NB4 (cell line): Measurements from ENCODE around the gene AUTS2.
A peak's percentile ranks its signal among the peaks of the same experiment; 100 is the strongest.

Experiments used
- DNase-seq: peaks from one replicate; pipeline ENCODE4 v3.0.0; 2010; ENCODE audit warnings: low read depth
- H3K4me3 ChIP-seq: one replicate; pipeline ENCODE4 v1.5.1; 2011; ENCODE audit warnings: mild to moderate bottlenecking, low read depth, low read length, moderate library complexity
- CTCF ChIP-seq: IDR thresholded peaks from one replicate; pipeline ENCODE4 v1.5.1; 2012; ENCODE audit warnings: low read depth, low read length
- MYC ChIP-seq: IDR thresholded peaks from 2 replicates; pipeline ENCODE4 v1.6.1; 2011; ENCODE audit warnings: low read depth, low read length
- POLR2A ChIP-seq: IDR thresholded peaks from 2 replicates; pipeline ENCODE4 v1.6.1; 2011; ENCODE audit warnings: mild to moderate bottlenecking; ENCODE audit not compliant: insufficient read length; ENCODE audit errors: extremely low read depth
- TF ChIP-seq, protein P1 (sequence below): IDR thresholded peaks from 2 replicates; pipeline ENCODE4 v1.6.1; 2011; ENCODE audit warnings: low read depth, low read length

AUTS2 gene

GRCh38 chr7:70372768-70373515 lies 774.7 kb downstream of the AUTS2 start:
- peak; percentile 81 for DNase-seq
- TF ChIP-seq POLR2A (no peak), CTCF (no peak), MYC (no peak)
- TF ChIP-seq, protein P1, sequence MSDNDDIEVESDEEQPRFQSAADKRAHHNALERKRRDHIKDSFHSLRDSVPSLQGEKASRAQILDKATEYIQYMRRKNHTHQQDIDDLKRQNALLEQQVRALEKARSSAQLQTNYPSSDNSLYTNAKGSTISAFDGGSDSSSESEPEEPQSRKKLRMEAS = no peak
- H3K4me3 ChIP-seq = no peak overlapping the region

GRCh38 chr7:70374772-70375533 lies 776.7 kb downstream of the AUTS2 start:
- DNase-seq = no peak
- H3K4me3 ChIP-seq = no peak overlapping the region
- TF ChIP-seq CTCF = no peak
- no peak for TF ChIP-seq POLR2A
- TF ChIP-seq, protein P1 = no peak
- TF ChIP-seq MYC = no peak

GRCh38 chr7:70376561-70377031 lies 778.3 kb downstream of the AUTS2 start:
- H3K4me3 ChIP-seq = no peak overlapping the region
- DNase-seq = no peak
- TF ChIP-seq MYC (no peak), CTCF (no peak), POLR2A (no peak)
- TF ChIP-seq, protein P1 = no peak

- no peak overlapping the region for H3K4me3 ChIP-seq
- TF ChIP-seq, protein P1 = no peak
- TF ChIP-seq CTCF (no peak), POLR2A (no peak), MYC (no peak)
- DNase-seq = no peak
Measured at GRCh38 chr7:70377957-70378356, 779.7 kb downstream of the AUTS2 start.

GRCh38 chr7:70379210-70379609 lies 780.9 kb downstream of the AUTS2 start:
- no peak for TF ChIP-seq POLR2A
- no peak for TF ChIP-seq CTCF
- TF ChIP-seq MYC = no peak
- TF ChIP-seq, protein P1 = no peak
- no peak for DNase-seq
- no peak overlapping the region for H3K4me3 ChIP-seq
